ENCODE results near the gene TAC4.

TAC4 gene

DNA sequence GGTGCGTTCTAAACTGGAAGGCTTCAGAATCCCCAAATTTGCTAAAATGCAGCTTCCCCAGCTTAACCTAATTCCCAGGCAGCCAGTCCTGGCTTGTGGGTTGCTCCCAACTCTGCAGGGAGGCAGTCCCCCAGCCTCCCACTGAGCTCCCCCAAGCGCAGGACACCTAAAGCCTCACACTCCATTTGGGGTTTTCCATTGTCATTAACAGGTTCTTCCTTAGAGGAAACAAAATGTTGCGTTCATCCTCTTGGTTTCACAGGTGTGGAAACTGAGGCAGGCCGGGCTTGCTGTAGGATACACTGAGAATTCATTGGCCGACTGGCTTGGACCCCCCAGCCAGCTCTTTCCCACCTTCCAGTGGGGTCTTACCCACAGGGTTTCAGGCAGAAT is 2.3 kb upstream of the TAC4 start:
- DNase-seq (ENCODE audit: low spot score in 2 of 2) (no peak), ATAC-seq (replicated peaks; ENCODE audit: extremely low read depth, poor library complexity, severe bottlenecking) (no peak)
- Mint-ChIP-seq H3K27me3 (no peaks in the 10 kb centered on the region), H3K9me3 (no peaks in the 10 kb centered on the region), H3K4me1 (peaks cover 26% of the 10 kb centered on the region), H3K4me3 (peak overlapping the region; percentile 92), H3K27ac (ENCODE audit: low read depth) (peak overlapping the region; percentile 83), H3K36me3 (ENCODE audit: insufficient read depth) (peaks cover 14% of the 10 kb centered on the region)

DNA sequence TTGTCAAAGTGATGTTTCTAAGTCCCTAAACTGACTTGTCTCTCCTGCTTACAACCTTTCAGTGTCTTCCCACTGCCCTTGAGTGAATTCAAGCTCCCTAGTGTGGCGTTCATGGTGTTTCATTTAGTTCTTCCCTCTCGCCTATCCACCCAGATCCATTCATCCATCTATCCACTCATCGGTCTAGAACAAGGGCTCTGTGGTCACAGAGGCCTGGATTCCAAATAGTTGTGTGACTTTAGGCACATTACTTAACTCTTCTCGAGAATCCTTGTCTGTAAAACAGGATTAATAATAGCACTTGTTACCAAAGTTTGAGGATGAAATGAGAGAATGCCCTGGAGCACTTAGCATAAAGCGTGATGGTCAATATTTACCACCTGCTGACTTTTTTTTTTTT is 870 bp upstream of the TAC4 start:
- Mint-ChIP-seq H3K27me3 (no peaks in the 10 kb centered on the region), H3K4me1 (peaks cover 36% of the 10 kb centered on the region), H3K27ac (ENCODE audit: low read depth) (no peak overlapping the region), H3K36me3 (ENCODE audit: insufficient read depth) (peaks cover 15% of the 10 kb centered on the region), H3K9me3 (no peaks in the 10 kb centered on the region), H3K4me3 (no peak overlapping the region)
- ATAC-seq (replicated peaks; ENCODE audit: extremely low read depth, poor library complexity, severe bottlenecking) (no peak), DNase-seq (ENCODE audit: low spot score in 2 of 2) (no peak)

DNA sequence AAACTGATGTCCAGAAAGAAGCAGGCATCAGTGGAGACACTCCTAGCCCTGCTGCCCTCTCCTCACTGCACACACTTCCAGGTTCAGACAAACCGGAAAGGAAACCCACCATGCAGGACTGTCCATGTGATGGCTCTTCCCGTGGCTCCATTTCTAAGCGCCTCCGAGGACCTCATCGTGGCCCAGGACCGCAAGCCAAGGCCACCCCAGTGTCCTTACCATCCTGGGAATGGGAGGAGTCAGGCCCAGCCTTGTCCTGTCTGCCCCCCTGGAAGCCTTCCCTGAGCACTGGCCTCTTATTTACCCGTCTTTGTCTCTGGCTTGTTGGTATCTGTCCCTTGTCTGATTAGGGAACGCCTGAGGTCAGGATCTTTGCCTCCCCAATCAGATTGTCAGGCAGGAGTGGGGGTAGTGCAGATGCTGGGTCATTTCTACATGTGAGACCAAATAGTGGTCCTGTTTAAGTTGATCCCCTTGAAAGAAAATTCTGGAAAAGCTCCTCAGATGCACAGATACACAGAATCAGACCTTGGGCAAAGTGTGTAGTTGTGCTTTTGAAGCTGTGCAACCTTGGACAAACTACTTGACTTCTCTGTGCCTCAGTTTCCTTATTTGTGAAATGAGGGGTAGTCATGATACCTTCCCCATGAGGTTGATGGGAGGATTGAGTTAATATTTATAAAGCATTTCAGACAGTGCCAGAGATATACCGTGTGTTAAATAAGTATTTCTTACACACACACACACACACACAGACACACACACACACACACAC is 744 bp downstream of the TAC4 start:
- ATAC-seq (replicated peaks; ENCODE audit: extremely low read depth, poor library complexity, severe bottlenecking) (no peak), DNase-seq (ENCODE audit: low spot score in 2 of 2) (no peak)
- Mint-ChIP-seq H3K4me1 (peaks cover 33% of the 10 kb centered on the region), H3K9me3 (no peaks in the 10 kb centered on the region), H3K27me3 (no peaks in the 10 kb centered on the region), H3K27ac (ENCODE audit: low read depth) (no peak overlapping the region), H3K36me3 (ENCODE audit: insufficient read depth) (peaks cover 10% of the 10 kb centered on the region), H3K4me3 (no peak overlapping the region)

DNA sequence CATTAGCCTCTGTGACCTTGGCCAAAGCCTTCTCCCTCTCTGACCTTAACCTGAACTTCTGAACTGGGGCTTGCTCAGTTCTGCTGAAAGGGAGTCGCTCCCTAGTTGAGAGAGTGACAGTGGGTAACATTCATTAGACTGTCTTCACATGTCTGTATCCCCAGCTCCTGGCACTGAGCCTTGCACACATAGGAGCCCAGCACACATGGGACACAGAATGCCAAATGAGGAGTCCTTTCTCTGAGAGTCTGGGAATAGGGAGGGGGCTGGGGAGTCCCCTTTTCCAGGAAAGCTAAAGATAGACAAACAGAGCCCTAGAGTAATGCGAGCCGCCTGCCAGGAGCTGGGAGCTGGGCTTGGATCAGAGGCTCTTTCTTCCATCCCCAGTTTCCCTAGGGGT is 2.5 kb downstream of the TAC4 start:
- ATAC-seq (replicated peaks; ENCODE audit: extremely low read depth, poor library complexity, severe bottlenecking): no peak
- H3K27ac Mint-ChIP-seq (ENCODE audit: low read depth): no peak overlapping the region
- no peak for DNase-seq (ENCODE audit: low spot score in 2 of 2)
- H3K36me3 Mint-ChIP-seq (ENCODE audit: insufficient read depth): peaks cover 5% of the 10 kb centered on the region
- H3K27me3 Mint-ChIP-seq: no peaks in the 10 kb centered on the region
- no peak overlapping the region for H3K4me3 Mint-ChIP-seq
- peaks cover 16% of the 10 kb centered on the region for H3K4me1 Mint-ChIP-seq
- no peaks in the 10 kb centered on the region for H3K9me3 Mint-ChIP-seq

DNA sequence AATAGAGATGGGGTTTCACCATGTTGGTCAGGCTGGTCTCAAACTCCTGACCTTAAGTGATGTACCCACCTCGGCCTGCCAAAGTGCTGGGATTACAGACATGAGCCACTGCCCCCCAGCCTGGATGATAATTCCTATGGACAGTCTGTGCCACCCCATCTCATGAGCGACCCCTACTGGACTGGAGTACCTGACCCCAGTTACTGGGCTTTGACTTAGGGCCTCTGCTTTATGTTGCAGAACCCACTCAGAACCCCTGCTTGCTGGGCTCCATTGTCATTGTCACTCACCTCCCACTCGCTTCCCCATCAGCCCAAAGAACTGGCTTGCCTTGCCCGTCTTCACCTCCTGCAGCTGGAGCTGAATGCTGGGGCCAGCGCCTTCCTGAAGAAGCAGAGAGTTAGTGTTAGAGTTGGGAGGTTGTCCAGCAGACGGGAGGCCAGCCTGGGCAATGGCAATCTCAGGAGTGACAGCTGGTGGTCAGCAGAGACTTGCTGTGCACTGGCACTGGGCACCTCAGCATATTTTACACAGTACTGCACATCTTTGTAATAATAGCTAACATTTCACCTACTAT is 4.0 kb downstream of the TAC4 start:
- DNase-seq (ENCODE audit: low spot score in 2 of 2) (no peak), ATAC-seq (replicated peaks; ENCODE audit: extremely low read depth, poor library complexity, severe bottlenecking) (no peak)
- Mint-ChIP-seq H3K4me3 (no peak overlapping the region), H3K9me3 (no peaks in the 10 kb centered on the region), H3K27me3 (no peaks in the 10 kb centered on the region), H3K4me1 (peaks cover 28% of the 10 kb centered on the region), H3K27ac (ENCODE audit: low read depth) (no peak overlapping the region), H3K36me3 (ENCODE audit: insufficient read depth) (peaks cover 7% of the 10 kb centered on the region)

DNA sequence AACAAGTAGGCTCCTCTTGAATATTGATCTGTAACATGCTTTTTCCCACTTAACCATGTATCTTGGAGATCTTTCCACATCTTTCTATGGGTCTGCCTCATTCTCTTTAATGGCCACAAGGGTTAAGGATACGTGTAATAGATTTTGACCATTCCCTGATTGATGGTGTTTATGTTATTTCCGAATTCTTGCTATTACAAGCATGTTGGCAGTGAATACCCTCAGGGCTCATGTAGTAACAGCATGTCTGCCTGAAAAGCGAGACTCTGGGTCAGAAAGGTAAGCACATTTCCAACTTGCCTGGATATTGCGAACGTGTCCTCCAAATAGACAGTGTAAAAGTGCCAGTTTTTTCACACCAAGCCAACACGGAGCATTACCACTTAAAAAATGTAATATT is 5.0 kb downstream of the TAC4 start:
- Mint-ChIP-seq H3K27ac (ENCODE audit: low read depth) (no peak overlapping the region), H3K4me3 (no peak overlapping the region), H3K36me3 (ENCODE audit: insufficient read depth) (peaks cover 7% of the 10 kb centered on the region), H3K9me3 (no peaks in the 10 kb centered on the region), H3K4me1 (peaks cover 35% of the 10 kb centered on the region), H3K27me3 (no peaks in the 10 kb centered on the region)
- DNase-seq (ENCODE audit: low spot score in 2 of 2): no peak
- no peak for ATAC-seq (replicated peaks; ENCODE audit: extremely low read depth, poor library complexity, severe bottlenecking)

DNA sequence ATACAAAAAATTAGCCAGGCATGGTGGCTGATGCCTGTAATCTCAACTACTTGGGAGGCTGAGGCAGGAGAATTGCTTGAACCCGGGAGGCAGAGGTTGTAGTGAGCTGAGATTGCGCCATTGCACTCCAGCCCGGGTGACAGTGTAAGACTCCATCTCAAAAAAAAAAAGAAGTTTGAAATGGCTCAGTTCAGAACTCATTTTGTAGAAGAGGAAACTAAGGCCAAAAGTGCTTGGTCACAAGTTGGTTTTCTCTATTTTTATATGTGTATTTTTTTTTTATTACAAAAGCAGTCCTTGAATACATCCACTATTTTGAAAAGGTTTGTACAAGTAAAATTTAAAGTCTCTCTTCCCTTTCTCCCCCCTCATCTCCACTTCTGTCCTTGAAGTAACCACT is 5.5 kb downstream of the TAC4 start:
- H3K4me3 Mint-ChIP-seq: no peak overlapping the region
- no peaks in the 10 kb centered on the region for H3K27me3 Mint-ChIP-seq
- peaks cover 40% of the 10 kb centered on the region for H3K4me1 Mint-ChIP-seq
- DNase-seq (ENCODE audit: low spot score in 2 of 2) (no peak), ATAC-seq (replicated peaks; ENCODE audit: extremely low read depth, poor library complexity, severe bottlenecking) (no peak)
- no peaks in the 10 kb centered on the region for H3K9me3 Mint-ChIP-seq
- peaks cover 10% of the 10 kb centered on the region for H3K36me3 Mint-ChIP-seq (ENCODE audit: insufficient read depth)
- no peak overlapping the region for H3K27ac Mint-ChIP-seq (ENCODE audit: low read depth)

DNA sequence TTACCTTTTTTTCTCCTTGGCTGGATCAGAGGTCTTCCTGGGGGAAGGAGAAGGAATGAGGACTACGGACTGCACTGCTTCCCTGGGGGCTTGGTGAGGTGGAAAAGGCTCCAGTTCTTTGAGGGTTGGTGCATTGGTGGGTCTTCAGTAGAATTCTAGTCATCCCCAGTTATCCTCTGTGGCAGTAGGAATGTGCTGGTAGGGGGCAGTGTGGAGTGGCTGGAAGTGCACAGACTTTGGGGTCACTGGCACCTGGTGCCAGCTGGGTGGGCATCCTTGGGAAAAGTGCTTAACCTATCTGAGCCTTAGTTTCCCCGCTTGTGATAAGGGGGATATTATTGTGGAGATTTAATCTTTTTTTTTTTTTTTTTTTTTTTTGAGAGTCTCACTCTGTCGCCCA is 6.3 kb downstream of the TAC4 start:
- peaks cover 16% of the 10 kb centered on the region for H3K36me3 Mint-ChIP-seq (ENCODE audit: insufficient read depth)
- no peak overlapping the region for H3K4me3 Mint-ChIP-seq
- ATAC-seq (replicated peaks; ENCODE audit: extremely low read depth, poor library complexity, severe bottlenecking) (no peak), DNase-seq (ENCODE audit: low spot score in 2 of 2) (no peak)
- no peaks in the 10 kb centered on the region for H3K27me3 Mint-ChIP-seq
- no peak overlapping the region for H3K27ac Mint-ChIP-seq (ENCODE audit: low read depth)
- no peaks in the 10 kb centered on the region for H3K9me3 Mint-ChIP-seq
- H3K4me1 Mint-ChIP-seq: peaks cover 41% of the 10 kb centered on the region

DNA sequence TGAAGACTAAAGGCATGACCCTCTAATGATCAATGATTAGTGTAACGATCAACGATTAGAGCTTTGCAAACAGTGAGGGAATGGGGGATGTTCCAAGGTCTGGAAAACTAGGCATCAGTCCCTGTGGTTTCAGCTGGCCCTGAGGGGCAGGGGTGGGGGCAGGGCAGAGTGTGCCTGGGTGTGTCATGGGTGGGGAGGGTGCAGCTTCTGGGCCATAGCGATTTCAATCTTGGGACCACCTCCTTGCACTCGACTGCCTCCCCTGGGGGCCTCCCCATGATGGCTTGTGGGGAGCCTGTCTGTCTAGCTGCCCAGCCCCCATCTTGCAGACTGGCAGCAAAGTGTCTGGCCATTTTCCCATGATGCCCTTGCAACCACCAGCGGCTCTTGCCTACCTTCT is 8.4 kb downstream of the TAC4 start:
- no peak overlapping the region for H3K27ac Mint-ChIP-seq (ENCODE audit: low read depth)
- no peak for DNase-seq (ENCODE audit: low spot score in 2 of 2)
- H3K36me3 Mint-ChIP-seq (ENCODE audit: insufficient read depth): peaks cover 18% of the 10 kb centered on the region
- peaks cover 42% of the 10 kb centered on the region for H3K4me1 Mint-ChIP-seq
- no peaks in the 10 kb centered on the region for H3K27me3 Mint-ChIP-seq
- no peaks in the 10 kb centered on the region for H3K9me3 Mint-ChIP-seq
- H3K4me3 Mint-ChIP-seq: no peak overlapping the region
- no peak for ATAC-seq (replicated peaks; ENCODE audit: extremely low read depth, poor library complexity, severe bottlenecking)

DNA sequence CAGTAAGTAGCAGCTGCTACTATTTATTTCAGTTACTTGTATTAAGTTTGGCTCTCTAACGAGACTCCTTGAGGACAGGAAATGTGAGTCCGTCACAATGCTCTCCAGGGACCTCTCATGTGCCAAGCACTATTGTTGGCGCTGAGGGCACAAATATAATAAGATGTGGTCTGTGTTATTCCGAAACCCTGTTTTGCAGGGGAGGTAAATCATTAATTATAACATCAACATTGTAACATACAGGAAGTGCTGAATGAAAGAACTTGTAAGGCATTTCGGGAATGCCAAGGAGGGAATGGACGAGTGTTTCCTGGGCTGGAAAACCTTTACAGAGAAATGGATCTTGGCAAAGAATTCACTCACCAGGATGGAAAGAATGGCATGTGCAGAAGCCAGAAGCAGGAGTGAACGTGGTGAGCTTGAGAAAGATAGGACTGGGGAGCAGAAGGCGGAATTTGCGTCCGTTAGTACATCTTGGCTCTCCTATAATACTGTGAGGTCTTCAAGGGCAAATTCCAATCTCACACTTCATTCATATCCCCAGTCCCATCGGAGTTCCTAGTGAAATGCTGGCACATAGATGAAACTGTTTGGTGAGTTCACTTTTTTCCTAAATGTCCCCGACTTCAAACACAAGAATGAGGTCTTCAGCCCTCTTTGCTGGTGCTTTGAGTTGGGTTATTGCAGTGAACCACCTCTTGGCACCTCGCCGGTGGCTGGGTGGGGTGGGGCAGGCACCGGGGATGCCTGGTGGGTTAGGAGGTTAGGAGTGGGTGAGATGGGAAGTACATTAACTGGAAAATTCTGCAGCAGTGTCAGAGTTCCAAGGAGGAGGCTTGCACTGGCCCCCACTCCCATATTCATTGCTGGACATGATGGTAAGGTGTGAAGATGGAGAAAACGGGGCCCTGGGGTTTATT is 11.5 kb downstream of the TAC4 start:
- no peaks in the 10 kb centered on the region for H3K27me3 Mint-ChIP-seq

DNA sequence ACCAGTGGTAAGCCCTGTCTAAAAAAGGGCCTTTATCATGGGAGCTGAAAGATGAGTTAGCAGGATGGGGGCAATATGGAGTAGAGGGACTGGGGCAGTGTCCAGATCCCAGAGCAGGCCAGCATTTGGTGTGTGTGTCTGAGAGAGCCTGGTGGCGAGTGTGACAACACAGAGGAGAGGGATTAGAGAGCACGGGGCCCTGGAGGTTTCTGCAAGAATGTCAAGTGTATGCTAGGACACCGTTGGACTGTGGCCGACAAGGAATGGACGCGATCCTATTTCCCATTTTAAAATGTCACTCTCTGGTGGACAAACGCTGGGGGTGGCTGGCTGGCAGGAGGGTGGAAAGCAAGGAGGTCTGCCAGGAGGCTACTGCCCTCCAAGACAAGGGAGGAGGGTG is 12.4 kb downstream of the TAC4 start:
- Mint-ChIP-seq H3K4me3 (no peak overlapping the region), H3K9me3 (no peaks in the 10 kb centered on the region), H3K4me1 (peaks cover 37% of the 10 kb centered on the region), H3K27ac (ENCODE audit: low read depth) (no peak overlapping the region), H3K27me3 (no peaks in the 10 kb centered on the region), H3K36me3 (ENCODE audit: insufficient read depth) (peaks cover 40% of the 10 kb centered on the region)
- ATAC-seq (replicated peaks; ENCODE audit: extremely low read depth, poor library complexity, severe bottlenecking) (no peak), DNase-seq (ENCODE audit: low spot score in 2 of 2) (no peak)

More for the DNA sequence above, 11.5 kb downstream of the TAC4 start:
- peak overlapping the region; percentile 38 for H3K27ac Mint-ChIP-seq (ENCODE audit: low read depth)
- ATAC-seq (replicated peaks; ENCODE audit: extremely low read depth, poor library complexity, severe bottlenecking) (no peak), DNase-seq (ENCODE audit: low spot score in 2 of 2) (no peak)
- H3K9me3 Mint-ChIP-seq: no peaks in the 10 kb centered on the region
- peaks cover 37% of the 10 kb centered on the region for H3K4me1 Mint-ChIP-seq
- H3K4me3 Mint-ChIP-seq: no peak overlapping the region
- peaks cover 39% of the 10 kb centered on the region for H3K36me3 Mint-ChIP-seq (ENCODE audit: insufficient read depth)

DNA sequence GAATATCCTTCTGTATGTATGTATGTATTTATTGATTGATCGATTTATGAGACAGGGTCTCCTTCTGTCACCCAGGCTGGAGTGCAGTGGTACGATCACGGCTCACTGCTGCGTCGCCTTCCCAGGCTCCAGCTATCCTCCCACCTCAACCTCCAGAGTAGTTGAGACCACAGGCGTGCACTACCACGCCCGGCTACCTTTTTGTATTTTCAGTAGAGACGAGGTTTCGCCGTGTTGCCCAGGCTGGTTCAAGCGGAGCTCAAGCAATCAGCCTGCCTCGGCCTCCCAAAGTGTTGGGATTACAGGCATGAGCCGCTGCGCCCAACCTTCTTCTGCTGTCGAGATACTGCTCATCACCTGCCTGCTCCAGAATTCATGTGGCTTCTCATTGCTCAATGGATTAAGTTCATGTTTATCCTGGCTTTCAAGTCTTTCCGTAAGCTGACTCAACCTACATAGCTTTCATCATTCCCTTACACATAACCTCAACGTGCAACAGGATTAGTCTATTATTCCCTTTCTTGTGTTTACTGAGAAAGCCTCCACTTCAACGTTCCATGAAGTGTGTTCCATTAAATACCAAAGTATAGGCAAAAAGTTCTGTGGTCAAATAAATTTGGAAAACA is 13.6 kb downstream of the TAC4 start:
- Mint-ChIP-seq H3K27me3 (no peaks in the 10 kb centered on the region), H3K9me3 (no peaks in the 10 kb centered on the region), H3K36me3 (ENCODE audit: insufficient read depth) (peaks cover 48% of the 10 kb centered on the region), H3K4me3 (no peak overlapping the region), H3K4me1 (peaks cover 28% of the 10 kb centered on the region), H3K27ac (ENCODE audit: low read depth) (no peak overlapping the region)
- ATAC-seq (replicated peaks; ENCODE audit: extremely low read depth, poor library complexity, severe bottlenecking): no peak
- DNase-seq (ENCODE audit: low spot score in 2 of 2): no peak

Data from central memory CD8-positive, alpha-beta T cell (primary cell).